NT2/D1 (cell line): ENCODE data around the gene LYPD3.

Experiments used
- YY1 ChIP-seq: IDR thresholded peaks from 2 replicates; pipeline ENCODE4 v1.6.1; 2011; ENCODE audit not compliant: insufficient read length, insufficient read depth
- ZNF274 ChIP-seq: IDR thresholded peaks from 2 replicates; pipeline ENCODE4 v1.6.1; 2011; ENCODE audit warnings: mild to moderate bottlenecking, low read depth, low read length

GRCh38 chr19:43463381-43464133 lies 1.9 kb downstream of the LYPD3 start:
- TF ChIP-seq YY1 = no peak
- TF ChIP-seq ZNF274 = no peak
